Spleen (tissue), 11 donors: ENCODE data around the gene PSMD12. TPM values are rescaled to one million over a fixed set of nuclear protein-coding genes. Genes with fewer than 3 reads are reported as not detected.

Experiments
- DNase-seq: peaks from one replicate; pipeline ENCODE4 v3.0.0-alpha.2; 2020
- H3K27ac ChIP-seq, 8 donors: fragments of 200-600 bp; sonication (generic) in 7 of 8; 1 replicate in 4 of 8; 2 replicates in 4 of 8; pipeline versions ENCODE4 v1.5.0 to v1.8.0; 2016 to 2021; ENCODE audit warnings: inconsistent platforms in 4 of 8, mild to moderate bottlenecking in 4 of 8, moderate library complexity in 1 of 8
- H3K27me3 ChIP-seq, 7 donors: fragments of 200-600 bp; sonication (generic) in 6 of 7; replicated peaks in 1 of 7; 1 replicate in 4 of 7; 2 replicates in 3 of 7; pipeline versions ENCODE4 v1.5.0 to v1.8.0; 2016 to 2021; ENCODE audit warnings: inconsistent platforms in 3 of 7, mild to moderate bottlenecking in 1 of 7
- H3K36me3 ChIP-seq, 6 donors: fragments of 200-600 bp; sonication (generic) in 5 of 6; 1 replicate in 4 of 6; 2 replicates in 2 of 6; pipeline versions ENCODE4 v1.5.0 to v1.8.0; 2016 to 2021; ENCODE audit warnings: inconsistent platforms in 2 of 6
- H3K4me1 ChIP-seq, 6 donors: fragments of 200-600 bp; sonication (generic) in 5 of 6; 1 replicate in 3 of 6; 2 replicates in 3 of 6; pipeline versions ENCODE4 v1.5.0 to v1.8.0; 2016 to 2021; ENCODE audit warnings: inconsistent platforms in 3 of 6
- H3K4me3 ChIP-seq, 8 donors: fragments of 200-600 bp; sonication (generic) in 7 of 8; 1 replicate in 4 of 8; 2 replicates in 4 of 8; pipeline versions ENCODE4 v1.5.0 to v1.8.0; 2016 to 2021; ENCODE audit warnings: inconsistent platforms in 4 of 8, mild to moderate bottlenecking in 4 of 8, moderate library complexity in 2 of 8
- H3K9me3 ChIP-seq, 8 donors: fragments of 200-600 bp; sonication (generic) in 7 of 8; 1 replicate in 4 of 8; 2 replicates in 4 of 8; pipeline versions ENCODE4 v1.5.0 to v1.8.0; 2016 to 2021; ENCODE audit warnings: inconsistent platforms in 4 of 8
- POLR2A ChIP-seq, 3 donors: fragments of 450-650 bp; IDR thresholded peaks; one replicate each; pipeline ENCODE4 v1.5.1; 2017; ENCODE audit warnings: antibody characterized with exemption in 3 of 3, mild to moderate bottlenecking in 1 of 3
- POLR2AphosphoS5 ChIP-seq, 3 donors: sonication (generic); formaldehyde crosslinking; IDR thresholded peaks; one replicate each; pipeline ENCODE4 v1.5.1; 2017; ENCODE audit warnings: antibody characterized with exemption in 3 of 3
- WGBS, 5 donors: extraction: QIAGEN DNeasy Blood & Tissue Kit in 3 of 5; methylation state at CpG; one replicate each; pipeline versions ENCODE4 v1.1.5 to v1.1.7; 2013 to 2018; 5-methylcytosine and 5-hydroxymethylcytosine counted together
- intact Hi-C: fragments of 100-400 bp; cut with DNase I; formaldehyde crosslinking; loops from one replicate; pipeline ENCODE4 v1.15.0; 2023; ENCODE audit warnings: low total_unique reads
- polyA plus RNA-seq, 3 donors: library from polyadenylated mRNA; stranded (reverse); fragments of 200-250 nt; gene quantifications; one replicate each; pipeline ENCODE4 v1.2.1, GENCODE V29; 2013
- total RNA-seq, 7 donors: library from RNA; depleted of rRNA in 3 of 7; stranded (reverse); fragments of >200 nt in 3 of 7; fragmentation: NEBNext Ultra II Directional in 4 of 7; extraction: Animal tissue kit (Norgen Biotek cat#: 25700) in 4 of 7; gene quantifications; one replicate each; pipeline versions ENCODE4 v1.1.0 to v1.2.1, GENCODE V29; 2016 to 2021
- TF ChIP-seq, protein P1 (sequence below), 11 experiments: fragments of 200-600 bp in 7 of 11; fragments of 450-650 bp in 4 of 11; sonication (generic) in 4 of 11; IDR thresholded peaks in 8 of 11; conservative IDR thresholded peaks in 3 of 11; 1 replicate in 7 of 11; 2 replicates in 4 of 11; pipeline versions ENCODE4 v1.4.0 to v1.8.0; 2016 to 2021; ENCODE audit warnings: antibody characterized with exemption in 11 of 11, inconsistent platforms in 4 of 11, mild to moderate bottlenecking in 1 of 11
- donor health status: healthy with polysubstance abuse.
- donor health status: DM: no; HTN: no; CAD: no; lungs with moderate emphysema.
- donor health status: DM: no; HTN: no; CAD: no.
- donor health status: Bipolar disorder and iron deficiency.
- donor health status: healthy.
- donor health status: DM: no; HTN: no; CAD: no.
- donor health status: DM: yes; HTN: yes; CAD: no.

PSMD12 gene
- total and polyA plus RNA-seq, 10 donors: 13.8 to 46.4 (median 28.9) TPM

DNA sequence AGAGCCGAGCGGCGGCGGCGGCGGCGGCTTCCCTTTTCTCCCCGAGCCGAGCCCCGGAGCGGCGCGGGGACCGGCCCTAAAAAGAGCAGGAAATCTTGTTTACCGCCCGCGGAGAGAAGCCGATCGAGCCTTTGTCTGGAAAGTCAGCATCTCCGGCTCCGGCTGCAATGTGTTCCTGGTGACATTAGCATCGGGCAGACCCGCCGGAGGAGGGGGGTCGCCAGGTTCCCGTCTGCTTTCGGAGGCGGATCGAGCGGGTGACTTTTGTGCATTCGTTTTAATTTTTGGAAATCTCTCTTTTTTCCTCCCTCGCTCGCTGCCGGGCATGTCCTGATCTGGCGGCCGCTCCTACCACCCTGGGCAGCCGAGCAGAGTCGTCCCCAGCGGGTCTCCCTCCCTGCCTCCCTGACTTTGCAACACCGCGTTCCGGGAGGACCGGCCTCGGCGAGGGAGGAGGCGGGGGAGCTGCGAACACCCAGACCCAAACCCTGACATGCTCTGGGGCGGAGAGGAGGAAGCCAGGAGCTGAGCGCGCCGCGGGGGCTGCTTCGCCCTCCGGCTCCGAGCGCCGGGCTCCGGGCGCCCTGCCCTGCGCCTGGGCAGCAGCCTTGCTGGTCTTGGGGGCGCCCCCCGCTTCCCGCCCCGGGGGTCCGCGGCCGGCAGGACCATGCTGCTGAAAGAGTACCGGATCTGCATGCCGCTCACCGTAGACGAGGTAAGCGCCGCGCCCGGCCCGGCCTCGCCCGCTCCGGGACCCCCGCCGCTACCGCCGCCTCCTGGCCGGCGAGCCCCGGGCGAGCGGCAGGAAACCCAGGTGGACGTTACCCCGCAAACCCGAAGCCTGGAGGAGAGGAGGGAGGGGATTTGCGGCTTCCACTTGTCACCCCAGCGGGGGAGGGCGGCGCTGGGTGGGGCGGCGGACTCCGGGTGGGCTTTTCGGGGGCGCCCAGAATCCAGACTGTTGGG, 11.4 kb upstream of the PSMD12 start:
- H3K9me3 ChIP-seq: no peaks in the 10 kb centered on the region
- no peaks in the 10 kb centered on the region for H3K27me3 ChIP-seq
- WGBS, 5 donors: 0% methylated on average over 37 to 100 of the region's 100 CpGs
- peaks cover 0 to 4% (median 0%) of the 10 kb centered on the region in 6 donors for H3K36me3 ChIP-seq
- H3K4me3 ChIP-seq: peak overlapping the region; percentile 59 to 92 (median 84)
- TF ChIP-seq, protein P1, sequence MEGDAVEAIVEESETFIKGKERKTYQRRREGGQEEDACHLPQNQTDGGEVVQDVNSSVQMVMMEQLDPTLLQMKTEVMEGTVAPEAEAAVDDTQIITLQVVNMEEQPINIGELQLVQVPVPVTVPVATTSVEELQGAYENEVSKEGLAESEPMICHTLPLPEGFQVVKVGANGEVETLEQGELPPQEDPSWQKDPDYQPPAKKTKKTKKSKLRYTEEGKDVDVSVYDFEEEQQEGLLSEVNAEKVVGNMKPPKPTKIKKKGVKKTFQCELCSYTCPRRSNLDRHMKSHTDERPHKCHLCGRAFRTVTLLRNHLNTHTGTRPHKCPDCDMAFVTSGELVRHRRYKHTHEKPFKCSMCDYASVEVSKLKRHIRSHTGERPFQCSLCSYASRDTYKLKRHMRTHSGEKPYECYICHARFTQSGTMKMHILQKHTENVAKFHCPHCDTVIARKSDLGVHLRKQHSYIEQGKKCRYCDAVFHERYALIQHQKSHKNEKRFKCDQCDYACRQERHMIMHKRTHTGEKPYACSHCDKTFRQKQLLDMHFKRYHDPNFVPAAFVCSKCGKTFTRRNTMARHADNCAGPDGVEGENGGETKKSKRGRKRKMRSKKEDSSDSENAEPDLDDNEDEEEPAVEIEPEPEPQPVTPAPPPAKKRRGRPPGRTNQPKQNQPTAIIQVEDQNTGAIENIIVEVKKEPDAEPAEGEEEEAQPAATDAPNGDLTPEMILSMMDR (IDR thresholded peaks at IDR 0.05 in 8 of 11, conservative IDR thresholded peaks at IDR 0.05 in 3 of 11): no peak
- TF ChIP-seq POLR2AphosphoS5 (IDR thresholded peaks at IDR 0.05): peak in 1 of 3 donors; percentile 2
- DNase-seq: peak; percentile 92
- intact Hi-C loops: loop anchor here (2.0 to 10.0 kb wide), 3 partner anchors 95 to 447 kb away; partner anchors contain the start of gene BPTF
- H3K4me1 ChIP-seq: peaks cover 9 to 75% (median 37%) of the 10 kb centered on the region in 6 donors
- H3K27ac ChIP-seq: peak overlapping the region; percentile 85 to 95 (median 92)

DNA sequence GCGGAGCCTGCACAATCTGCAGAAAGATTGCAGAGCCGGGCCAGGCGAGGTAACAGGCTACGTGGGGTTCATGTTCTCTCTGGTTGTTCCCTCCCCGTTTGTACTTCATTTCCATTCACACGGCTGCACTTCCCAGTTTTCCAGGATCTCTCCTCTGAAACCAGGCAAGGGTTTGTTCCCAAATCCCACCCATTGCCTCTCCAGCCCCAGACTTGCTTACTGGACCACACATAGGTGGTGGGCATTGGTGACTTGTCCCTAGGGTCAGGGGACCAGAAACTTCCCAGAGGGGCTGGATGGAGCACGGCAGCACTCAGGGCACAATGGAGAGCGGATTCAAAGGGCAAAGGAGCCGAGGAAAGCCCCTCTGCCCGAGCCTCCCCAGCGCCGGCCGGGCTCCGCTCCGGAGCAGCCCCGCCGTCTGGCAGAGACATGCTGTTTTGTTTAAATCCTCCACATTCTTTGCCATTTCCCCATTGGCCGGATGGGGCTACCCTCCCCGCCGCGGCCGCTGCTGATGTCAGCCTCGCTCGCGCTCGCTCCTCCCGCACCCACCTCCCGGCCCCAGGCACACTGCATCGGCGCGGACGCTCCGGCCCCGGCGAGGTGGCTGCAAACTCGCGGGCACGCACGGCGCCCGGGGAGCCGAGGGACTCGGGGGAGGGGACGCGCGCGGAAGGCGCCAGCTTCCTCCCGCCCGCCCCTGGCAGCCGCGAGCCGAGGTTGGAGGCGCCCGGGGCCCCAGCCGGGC, 10.5 kb upstream of the PSMD12 start, which contains the start of gene PITPNC1:
Gene PITPNC1, plus strand, starts transcription at position 545 of the 751 bp plus-strand sequence.
- Histone ChIP-seq H3K4me3 (peak within 1 kb of the TSS; percentile 59 to 92 (median 84)), H3K9me3 (no peaks in the 10 kb centered on the region), H3K4me1 (peaks cover 9 to 68% (median 36%) of the 10 kb centered on the region in 6 donors), H3K27me3 (no peaks in the 10 kb centered on the region), H3K27ac (peak within 1 kb of the TSS; percentile 85 to 95 (median 92)), H3K36me3 (no peaks in the 10 kb centered on the region)
- TF ChIP-seq POLR2A (IDR thresholded peaks at IDR 0.05): peak in 1 of 3 donors; percentile 37
- TF ChIP-seq, protein P1 (IDR thresholded peaks at IDR 0.05 in 8 of 11, conservative IDR thresholded peaks at IDR 0.05 in 3 of 11): peak in 4 of 11 experiments; percentile 10 to 49 (median 36)
- TF ChIP-seq POLR2AphosphoS5 (IDR thresholded peaks at IDR 0.05): peak; percentile 93 to 94 (median 94)
- peak; percentile 97 for DNase-seq
- intact Hi-C loops: loop anchor here (2.0 to 10.0 kb wide), 3 partner anchors 96 to 448 kb away; partner anchors contain the start of gene BPTF
- 0 to 1% (median 1%) methylated on average over 18 to 56 of the region's 56 CpGs for WGBS, 5 donors

DNA sequence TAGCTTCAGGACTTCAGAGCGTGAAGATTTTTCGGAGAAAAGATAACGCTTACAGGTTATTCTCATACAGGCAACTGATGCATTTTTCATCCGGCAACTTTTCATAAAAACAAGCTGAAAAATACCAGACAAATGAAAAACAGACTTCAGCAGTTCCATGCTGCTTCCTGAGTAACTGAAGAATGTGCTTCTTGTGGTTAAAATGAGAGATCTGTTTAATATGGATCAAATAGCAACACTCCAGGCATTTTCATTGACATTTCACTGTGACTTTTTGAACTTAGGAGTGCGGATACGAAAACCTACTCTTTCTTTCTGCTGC, 10.0 kb upstream of the PSMD12 start:
- Histone ChIP-seq H3K27me3 (no peaks in the 10 kb centered on the region), H3K36me3 (no peaks in the 10 kb centered on the region), H3K9me3 (no peaks in the 10 kb centered on the region), H3K4me3 (peak overlapping the region in 7 of 8 donors; percentile 69 to 92 (median 86)), H3K4me1 (peaks cover 9 to 63% (median 34%) of the 10 kb centered on the region in 6 donors), H3K27ac (peak overlapping the region in 6 of 8 donors; percentile 90 to 95 (median 92))
- intact Hi-C loops: loop anchor here (2.0 to 10.0 kb wide), 3 partner anchors 96 to 448 kb away; partner anchors contain the start of gene BPTF
- 26 to 35% (median 27%) methylated on average over 6 of the region's 6 CpGs for WGBS, 5 donors
- DNase-seq: no peak
- TF ChIP-seq, protein P1 (IDR thresholded peaks at IDR 0.05 in 8 of 11, conservative IDR thresholded peaks at IDR 0.05 in 3 of 11): no peak
- TF ChIP-seq POLR2A (IDR thresholded peaks at IDR 0.05) (no peak), POLR2AphosphoS5 (IDR thresholded peaks at IDR 0.05) (no peak)
